Stimulated activated CD8-positive, alpha-beta memory T cell treated with anti-CD3 and anti-CD28 coated beads, Interleukin-7, amount 100 ng/mL, for 1 hour (primary cell): ENCODE data around the gene VRK1.
"Not testable (repeated sequence)": the region's sequence is repeated elsewhere in the genome, so short reads cannot be mapped to it uniquely, and the experiment has no call there.

Source experiments
- DNase-seq, 2 donors: peaks; one replicate each; pipeline ENCODE4 v3.0.0-alpha.2; 2020; ENCODE audit warnings: low read depth in 2 of 2

The VRK1 gene

GRCh38 chr14:96883974-96884373, 86.8 kb downstream of the VRK1 start:
- DNase-seq, result not testable (repeated sequence)

- no peak for DNase-seq
Observed at GRCh38 chr14:96888158-96888557, 91.0 kb downstream of the VRK1 start.

- DNase-seq, result no peak
Observed at GRCh38 chr14:96888593-96888992, 91.4 kb downstream of the VRK1 start.

- no peak for DNase-seq
Observed at GRCh38 chr14:96889091-96889490, 91.9 kb downstream of the VRK1 start.

- DNase-seq, result no peak
Observed at GRCh38 chr14:96893966-96894622, 96.9 kb downstream of the VRK1 start.

GRCh38 chr14:96894966-96895365, 97.8 kb downstream of the VRK1 start:
- DNase-seq, result no peak

GRCh38 chr14:96895658-96896271, 98.6 kb downstream of the VRK1 start:
- DNase-seq, result no peak

- no peak for DNase-seq
Observed at GRCh38 chr14:96897184-96897583, 100.0 kb downstream of the VRK1 start.

- no peak for DNase-seq
Observed at GRCh38 chr14:96901227-96901626, 104.0 kb downstream of the VRK1 start.

- DNase-seq, result no peak
Observed at GRCh38 chr14:96902004-96902403, 104.8 kb downstream of the VRK1 start.

- no peak for DNase-seq
Observed at GRCh38 chr14:96903444-96904023, 106.4 kb downstream of the VRK1 start.

- no peak for DNase-seq
Observed at GRCh38 chr14:96904201-96904600, 107.0 kb downstream of the VRK1 start.

GRCh38 chr14:96905065-96905464, 107.9 kb downstream of the VRK1 start:
- DNase-seq, result no peak

DNA sequence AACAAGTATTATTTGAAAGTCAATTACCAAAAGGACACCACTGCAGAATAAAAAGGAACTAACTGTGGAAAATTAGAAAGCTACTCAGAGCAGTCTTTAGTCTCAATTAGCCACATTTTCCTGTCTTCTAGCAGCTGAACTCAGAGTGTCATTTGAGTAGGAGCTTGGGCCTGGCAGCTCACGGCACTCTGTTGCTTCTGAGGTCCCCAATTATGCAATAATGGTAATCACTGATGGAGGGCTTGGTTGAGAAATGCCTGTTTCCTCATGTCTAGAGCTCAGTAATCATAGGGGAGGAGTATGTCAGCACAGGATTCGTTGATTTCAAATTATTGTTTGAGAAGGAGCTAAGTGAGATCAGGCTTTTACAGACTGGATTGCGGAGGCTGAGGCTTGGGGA, 108.6 kb downstream of the VRK1 start:
- no peak for DNase-seq

- DNase-seq, result no peak
Observed at GRCh38 chr14:96906434-96906833, 109.3 kb downstream of the VRK1 start.

DNA sequence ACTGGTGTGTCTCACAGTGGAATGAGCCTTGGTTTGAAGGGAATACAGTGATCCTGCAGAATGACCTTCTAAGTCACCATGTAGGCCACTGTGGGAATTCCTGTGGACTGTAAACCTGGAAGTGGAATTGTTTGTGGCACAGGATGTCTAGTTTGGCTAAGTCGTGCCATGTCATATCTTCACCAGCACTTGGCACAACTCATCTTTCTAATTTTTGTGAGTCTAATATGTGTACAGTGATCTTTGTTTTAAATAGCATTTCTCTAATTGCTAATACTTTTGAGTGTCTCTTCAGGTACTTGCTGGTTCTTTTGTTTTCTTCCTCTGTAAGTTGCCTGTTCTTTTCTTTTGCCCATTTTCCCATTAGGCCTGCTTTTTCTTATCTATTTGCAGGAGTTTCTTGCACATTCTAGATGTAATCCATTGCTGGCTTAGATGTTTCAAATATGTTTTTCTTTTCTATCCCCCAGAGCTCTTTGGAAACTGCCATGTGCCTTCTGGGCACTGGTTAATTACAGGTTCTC, 112.7 kb downstream of the VRK1 start:
- DNase-seq, result no peak

DNA sequence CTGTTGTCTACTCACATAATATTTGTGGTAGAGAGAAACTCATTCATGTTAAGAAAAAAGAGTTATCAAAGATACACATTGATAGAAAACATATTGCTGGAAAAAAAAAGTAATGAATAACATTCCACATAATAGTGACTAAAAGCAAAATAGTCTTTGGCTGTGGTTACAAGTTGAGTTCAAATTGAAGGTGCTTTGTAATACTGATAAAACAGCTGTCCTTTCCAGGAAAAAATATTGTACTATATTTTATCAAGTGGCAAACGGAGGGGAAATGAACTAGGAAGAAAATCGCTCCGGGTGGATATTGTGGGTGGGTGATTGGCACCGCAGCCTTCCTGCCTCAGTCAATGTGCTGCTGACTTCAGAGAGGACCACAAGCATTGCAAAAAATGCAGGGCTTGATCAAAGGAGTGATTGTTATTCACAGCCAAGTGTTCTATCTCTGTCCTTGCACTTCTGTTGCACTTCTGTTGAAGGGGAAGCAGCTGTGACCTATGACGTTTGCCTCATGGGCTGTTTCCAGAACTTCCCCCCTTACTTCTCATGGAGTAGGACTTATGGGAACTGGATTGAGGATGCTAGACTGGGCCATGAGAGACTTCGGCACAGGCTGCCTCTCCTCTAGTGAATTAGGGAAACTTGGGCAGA, 114.4 kb downstream of the VRK1 start:
- no peak for DNase-seq

DNA sequence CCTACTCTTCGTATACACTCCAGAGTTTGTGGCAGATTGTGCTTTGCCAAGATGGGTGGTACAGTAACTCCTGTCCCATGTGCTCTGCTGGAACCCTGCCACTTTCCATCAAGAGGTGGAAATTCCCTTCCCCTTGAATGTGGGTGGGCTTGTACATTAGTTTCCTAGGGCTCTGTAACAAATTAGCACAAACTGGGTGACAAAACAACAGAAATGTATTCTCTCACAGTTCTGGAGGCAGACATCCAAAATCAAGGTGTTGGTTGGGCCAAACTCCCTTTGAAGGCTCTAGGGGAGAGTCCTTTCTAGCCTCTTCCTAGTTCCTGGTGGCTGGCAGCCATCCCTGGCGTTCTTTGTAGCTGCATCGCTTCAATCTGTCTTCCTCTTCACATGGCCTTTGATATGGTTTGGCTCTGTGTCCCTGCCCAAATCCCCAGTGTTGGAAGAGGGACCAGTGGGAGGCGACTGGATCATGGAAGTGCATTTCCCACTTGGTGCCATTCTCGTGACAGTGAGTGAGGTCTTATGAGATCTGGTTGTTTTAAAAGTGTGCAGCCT, 117.5 kb downstream of the VRK1 start:
- DNase-seq, result no peak

GRCh38 chr14:96915478-96915877, 118.3 kb downstream of the VRK1 start:
- DNase-seq, result no peak

DNA sequence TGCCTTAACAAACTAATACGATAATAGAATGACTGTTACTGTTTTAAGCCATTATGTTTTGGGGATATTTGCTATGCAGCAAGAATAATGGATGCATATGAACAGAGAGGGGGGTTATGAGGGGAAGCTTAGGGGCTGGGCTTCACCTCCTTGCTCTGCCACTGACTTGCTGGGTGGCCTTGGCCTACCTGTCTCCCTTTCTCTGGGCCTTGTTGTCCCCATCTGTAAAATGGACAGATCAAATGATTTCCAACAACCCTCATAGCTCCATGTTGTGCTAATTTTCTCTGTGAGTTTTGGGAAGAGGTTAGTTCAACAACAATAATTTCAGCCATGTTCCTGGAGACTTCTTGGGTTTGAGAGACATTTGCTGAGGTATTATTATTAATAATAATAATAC, 119.6 kb downstream of the VRK1 start:
- DNase-seq, result no peak

DNA sequence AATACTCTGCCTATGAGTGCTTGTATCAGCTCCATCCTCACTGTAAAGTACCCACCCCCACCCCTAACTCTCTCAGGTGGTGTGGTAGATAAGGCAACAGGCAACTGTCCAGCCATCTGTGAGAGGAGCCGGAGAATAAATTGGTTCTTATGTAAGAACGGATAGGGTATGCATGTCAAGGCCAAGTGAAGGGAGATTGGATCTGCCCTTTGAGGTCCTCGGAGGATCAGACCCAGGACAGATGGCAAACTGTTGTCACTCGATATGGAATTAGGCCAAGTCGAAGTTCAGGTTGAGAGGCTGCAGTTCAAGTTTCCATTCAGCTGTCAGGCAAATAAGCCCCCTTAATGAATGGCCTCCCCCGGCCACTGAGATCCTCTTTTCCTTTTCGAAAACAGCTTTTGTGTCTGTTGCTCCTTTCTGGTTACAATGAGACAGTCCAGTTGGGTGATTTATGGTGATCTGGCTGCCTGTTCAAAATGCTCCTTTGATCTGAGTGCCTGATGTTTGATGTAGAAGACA, 120.3 kb downstream of the VRK1 start:
- DNase-seq, result no peak

- no peak for DNase-seq
Observed at GRCh38 chr14:96920023-96920422, 122.8 kb downstream of the VRK1 start.
